IPS-18c (cell line): ENCODE results near the gene CDC42EP1.

ENCODE experiments used
- H3K4me3 ChIP-seq: 2 replicates; pipeline ENCODE4 v1.7.0; 2013; ENCODE audit warnings: low read depth, mild to moderate bottlenecking, low read length, moderate library complexity; ENCODE audit not compliant: insufficient read depth
- H3K9me3 ChIP-seq: one replicate; pipeline ENCODE4 v1.6.1; 2013; ENCODE audit warnings: mild to moderate bottlenecking, low read length, moderate library complexity; ENCODE audit not compliant: control insufficient read depth, insufficient read depth

CDC42EP1 gene

GRCh38 chr22:37616201-37617083 is 56.2 kb downstream of the CDC42EP1 start:
- no peak overlapping the region for H3K4me3 ChIP-seq

GRCh38 chr22:37617431-37617830 is 57.2 kb downstream of the CDC42EP1 start:
- no peaks in the 10 kb centered on the region for H3K9me3 ChIP-seq
- no peak overlapping the region for H3K4me3 ChIP-seq

More at GRCh38 chr22:37616201-37617083, 56.2 kb downstream of the CDC42EP1 start:
- no peaks in the 10 kb centered on the region for H3K9me3 ChIP-seq

- Histone ChIP-seq H3K4me3 (no peak overlapping the region), H3K9me3 (no peaks in the 10 kb centered on the region)
Measured at GRCh38 chr22:37618072-37618656, 57.9 kb downstream of the CDC42EP1 start.

DNA sequence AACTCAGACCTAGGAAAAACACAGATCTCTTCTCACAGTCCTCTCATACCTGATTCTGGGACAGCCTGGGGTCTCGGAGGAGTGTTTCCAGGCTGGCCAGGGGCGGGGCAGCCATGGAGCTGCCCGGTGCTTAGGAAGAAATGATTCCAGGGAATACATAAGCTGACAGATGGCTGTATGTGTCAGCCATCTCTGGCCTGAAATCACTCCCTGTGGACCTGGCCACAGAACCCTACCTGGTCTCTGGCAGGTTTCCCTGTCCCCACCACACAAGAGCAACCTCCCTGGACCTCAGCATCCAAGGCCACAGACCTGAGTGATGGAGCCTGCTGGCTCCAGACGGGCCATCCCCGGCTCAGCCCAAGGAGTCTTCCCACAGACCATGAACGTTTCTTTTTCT is 58.4 kb downstream of the CDC42EP1 start:
- Histone ChIP-seq H3K9me3 (no peaks in the 10 kb centered on the region), H3K4me3 (no peak overlapping the region)
